Mesenchymal stem cell (in vitro differentiated cells and primary cell): ENCODE data around the gene TBC1D22A.

Experiments used
- DNase-seq: peaks from one replicate; pipeline ENCODE4 v3.0.0-alpha.2; 2013
- H2AFZ ChIP-seq: one replicate; pipeline ENCODE4 v1.6.1; 2013; ENCODE audit warnings: low read depth, mild to moderate bottlenecking, control low read depth, inconsistent platforms, low read length, moderate library complexity
- H2AK5ac ChIP-seq: 2 replicates; pipeline ENCODE4 v1.6.1; 2013; ENCODE audit warnings: low read length, moderate library complexity, mild to moderate bottlenecking, inconsistent platforms; ENCODE audit not compliant: severe bottlenecking
- H2BK120ac ChIP-seq: one replicate; pipeline ENCODE4 v1.6.1; 2013; ENCODE audit warnings: low read depth, mild to moderate bottlenecking, inconsistent platforms, low read length, moderate library complexity
- H2BK12ac ChIP-seq, 2 experiments: one replicate each; pipeline ENCODE4 v1.6.1; 2013; ENCODE audit warnings: inconsistent platforms in 2 of 2, low read length in 2 of 2, mild to moderate bottlenecking in 2 of 2, moderate library complexity in 2 of 2, control low read depth in 1 of 2
- H2BK15ac ChIP-seq: one replicate; pipeline ENCODE4 v1.6.1; 2013; ENCODE audit warnings: mild to moderate bottlenecking, low read depth, inconsistent platforms; ENCODE audit not compliant: poor library complexity, severe bottlenecking
- H2BK5ac ChIP-seq: 2 replicates; pipeline ENCODE4 v1.6.1; 2013; ENCODE audit warnings: low read depth, mild to moderate bottlenecking, low read length, control low read depth, inconsistent platforms; ENCODE audit not compliant: poor library complexity, severe bottlenecking
- H3K14ac ChIP-seq, 2 experiments: one replicate each; pipeline ENCODE4 v1.6.1; 2013; ENCODE audit warnings: inconsistent platforms in 2 of 2, low read length in 2 of 2, control low read depth in 1 of 2, mild to moderate bottlenecking in 1 of 2, moderate library complexity in 1 of 2
- H3K18ac ChIP-seq, 2 experiments: one replicate each; pipeline ENCODE4 v1.6.1; 2013; ENCODE audit warnings: inconsistent platforms in 2 of 2, low read length in 2 of 2, control low read depth in 1 of 2, low read depth in 1 of 2, mild to moderate bottlenecking in 1 of 2
- H3K23ac ChIP-seq, 2 experiments: one replicate each; pipeline ENCODE4 v1.6.1; 2013; ENCODE audit warnings: inconsistent platforms in 2 of 2, low read length in 2 of 2, mild to moderate bottlenecking in 2 of 2, moderate library complexity in 2 of 2, control low read depth in 1 of 2
- H3K27ac ChIP-seq: 2 replicates; pipeline ENCODE4 v1.5.1; 2013; ENCODE audit warnings: mild to moderate bottlenecking, moderate library complexity, low read length, control low read depth, inconsistent platforms; ENCODE audit not compliant: poor library complexity, severe bottlenecking
- H3K27me3 ChIP-seq, 2 experiments: 2 replicates each; pipeline versions ENCODE4 v1.6.1 to v1.7.0; 2013; ENCODE audit warnings: low read length in 2 of 2, mild to moderate bottlenecking in 2 of 2, moderate library complexity in 2 of 2, control low read depth in 1 of 2, inconsistent platforms in 1 of 2; ENCODE audit not compliant: control insufficient read depth in 1 of 2, insufficient read depth in 1 of 2
- H3K36me3 ChIP-seq, 2 experiments: 2 replicates each; pipeline versions ENCODE4 v1.6.1 to v1.7.0; 2013; ENCODE audit warnings: low read length in 2 of 2, control low read depth in 1 of 2, inconsistent platforms in 1 of 2, low read depth in 1 of 2, mild to moderate bottlenecking in 1 of 2; ENCODE audit not compliant: insufficient read depth in 2 of 2, control insufficient read depth in 1 of 2
- H3K4ac ChIP-seq, 2 experiments: one replicate each; pipeline ENCODE4 v1.6.1; 2013; ENCODE audit warnings: inconsistent platforms in 2 of 2, low read length in 2 of 2, mild to moderate bottlenecking in 2 of 2, moderate library complexity in 2 of 2, control low read depth in 1 of 2, low read depth in 1 of 2
- H3K4me1 ChIP-seq: 2 replicates; pipeline ENCODE4 v1.6.1; 2013; ENCODE audit warnings: low read depth, low read length, control low read depth; ENCODE audit not compliant: control insufficient read depth, insufficient read depth
- H3K4me2 ChIP-seq: 2 replicates; pipeline ENCODE4 v1.6.1; 2013; ENCODE audit warnings: low read length, mild to moderate bottlenecking, inconsistent platforms; ENCODE audit not compliant: poor library complexity, severe bottlenecking
- H3K4me3 ChIP-seq, 2 experiments: 2 replicates each; pipeline versions ENCODE4 v1.5.1 to v1.7.0; 2013; ENCODE audit warnings: low read length in 2 of 2, mild to moderate bottlenecking in 2 of 2, control low read depth in 1 of 2, low read depth in 1 of 2; ENCODE audit not compliant: insufficient read depth in 1 of 2
- H3K79me1 ChIP-seq: replicated peaks from 2 replicates; pipeline ENCODE4 v1.6.1; 2013; ENCODE audit warnings: mild to moderate bottlenecking, control low read depth, low read length, inconsistent platforms; ENCODE audit not compliant: poor library complexity, severe bottlenecking
- H3K9ac ChIP-seq: 2 replicates; pipeline ENCODE4 v1.7.0; 2013; ENCODE audit warnings: mild to moderate bottlenecking, low read length, moderate library complexity
- H3K9me3 ChIP-seq: 2 replicates; pipeline ENCODE4 v1.7.0; 2013; ENCODE audit warnings: mild to moderate bottlenecking, low read length; ENCODE audit not compliant: control insufficient read depth
- H4K8ac ChIP-seq: one replicate; pipeline ENCODE4 v1.6.1; 2013; ENCODE audit warnings: inconsistent platforms, mild to moderate bottlenecking, low read length, moderate library complexity
- H4K91ac ChIP-seq: one replicate; pipeline ENCODE4 v1.6.1; 2013; ENCODE audit warnings: mild to moderate bottlenecking, low read length, inconsistent platforms
- WGBS: methylation state at CpG from one replicate; pipeline ENCODE4 v1.1.7; 2013; ENCODE audit warnings: mixed read lengths; 5-methylcytosine and 5-hydroxymethylcytosine counted together

The TBC1D22A gene

DNA sequence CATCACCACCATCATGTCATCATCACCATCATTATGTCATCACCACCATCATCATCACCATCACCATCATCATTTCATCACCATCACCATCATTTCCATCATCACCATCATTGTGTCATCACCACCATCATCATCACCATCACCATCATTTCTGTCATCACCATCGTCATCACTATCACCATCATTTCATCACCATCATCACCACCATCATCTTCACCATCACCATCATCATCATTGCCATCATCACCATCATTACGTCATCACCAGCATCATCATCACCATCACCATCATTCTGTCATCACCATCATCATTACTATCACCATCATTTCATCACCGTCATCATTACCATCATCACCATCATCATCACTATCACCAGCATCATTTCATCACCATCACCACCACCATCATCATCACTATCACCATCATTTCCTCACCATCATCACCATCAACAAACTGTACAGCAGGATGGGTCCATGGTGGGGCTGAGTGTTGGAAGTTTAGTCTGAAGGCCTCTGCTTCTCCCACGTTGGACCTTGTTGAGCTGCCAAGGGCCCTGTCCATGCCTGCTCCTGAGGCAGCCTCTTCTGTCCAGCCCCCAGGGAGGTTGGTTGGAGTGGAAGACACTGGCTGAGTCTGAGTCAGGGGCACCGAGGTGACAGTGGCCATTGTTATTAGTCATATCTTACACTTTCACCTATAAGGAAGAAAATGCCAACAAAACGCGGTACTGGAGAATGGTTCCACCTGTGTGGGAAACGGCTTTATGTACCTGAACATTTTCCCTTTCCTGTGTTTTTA is 247.1 kb downstream of the TBC1D22A start:
- H2AFZ ChIP-seq = no peak overlapping the region
- H2BK120ac ChIP-seq = no peak overlapping the region
- H3K18ac ChIP-seq = no peak overlapping the region
- no peak overlapping the region for H4K91ac ChIP-seq
- H3K4me3 ChIP-seq = no peak overlapping the region
- no peak overlapping the region for H3K4ac ChIP-seq
- H4K8ac ChIP-seq = no peak overlapping the region
- no peak overlapping the region for H3K27ac ChIP-seq
- H2AK5ac ChIP-seq = no peak overlapping the region
- peaks cover 48% of the 10 kb centered on the region for H3K79me1 ChIP-seq
- no peak overlapping the region for H3K9ac ChIP-seq
- no peak overlapping the region for H2BK12ac ChIP-seq
- WGBS = 95% methylated on average over 4 of the region's 8 CpGs
- H3K4me1 ChIP-seq = peaks cover 4% of the 10 kb centered on the region
- no peak overlapping the region for H2BK5ac ChIP-seq
- H3K36me3 ChIP-seq = peaks cover 27 to 32% of the 10 kb centered on the region in 2 experiments
- no peak overlapping the region for H3K14ac ChIP-seq
- H3K4me2 ChIP-seq = no peak overlapping the region
- DNase-seq = no peak
- H3K23ac ChIP-seq = no peak overlapping the region
- no peaks in the 10 kb centered on the region for H3K27me3 ChIP-seq
- H2BK15ac ChIP-seq = no peak overlapping the region
- no peaks in the 10 kb centered on the region for H3K9me3 ChIP-seq

DNA sequence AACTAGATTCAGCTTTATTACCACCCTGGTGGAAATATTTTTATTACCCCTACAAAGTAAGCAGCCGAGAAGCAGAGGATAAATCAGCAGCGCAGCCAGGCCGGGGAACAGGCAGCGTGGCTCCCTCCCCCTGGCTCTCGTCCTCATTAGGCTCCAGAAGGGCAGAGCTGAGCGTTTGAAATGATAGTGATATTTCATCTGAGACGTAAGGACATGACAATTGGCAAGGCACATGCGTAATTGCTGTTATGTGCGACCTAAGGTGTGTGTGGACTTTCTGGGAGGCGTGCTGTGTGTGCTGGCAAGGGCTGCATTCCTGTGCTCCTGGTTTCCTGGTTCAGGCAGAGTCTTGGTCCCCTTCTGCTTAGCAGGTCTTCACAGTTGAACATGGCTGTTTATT is 247.8 kb downstream of the TBC1D22A start:
- no peak overlapping the region for H2AFZ ChIP-seq
- no peak overlapping the region for H4K91ac ChIP-seq
- H2BK12ac ChIP-seq = no peak overlapping the region
- H2BK15ac ChIP-seq = no peak overlapping the region
- H3K9ac ChIP-seq = no peak overlapping the region
- H3K14ac ChIP-seq = no peak overlapping the region
- no peak overlapping the region for H2BK5ac ChIP-seq
- 87% methylated on average over 10 of the region's 10 CpGs for WGBS
- no peak overlapping the region for H2AK5ac ChIP-seq
- H3K4me3 ChIP-seq = no peak overlapping the region
- H3K18ac ChIP-seq = no peak overlapping the region
- H4K8ac ChIP-seq = no peak overlapping the region
- H3K23ac ChIP-seq = no peak overlapping the region
- no peak for DNase-seq
- no peak overlapping the region for H3K4me2 ChIP-seq
- no peaks in the 10 kb centered on the region for H3K27me3 ChIP-seq
- no peak overlapping the region for H2BK120ac ChIP-seq
- peaks cover 4% of the 10 kb centered on the region for H3K4me1 ChIP-seq
- no peak overlapping the region for H3K27ac ChIP-seq
- no peak overlapping the region for H3K4ac ChIP-seq
- no peaks in the 10 kb centered on the region for H3K9me3 ChIP-seq
- H3K36me3 ChIP-seq = peaks cover 21 to 38% of the 10 kb centered on the region in 2 experiments
- H3K79me1 ChIP-seq = peaks cover 52% of the 10 kb centered on the region

DNA sequence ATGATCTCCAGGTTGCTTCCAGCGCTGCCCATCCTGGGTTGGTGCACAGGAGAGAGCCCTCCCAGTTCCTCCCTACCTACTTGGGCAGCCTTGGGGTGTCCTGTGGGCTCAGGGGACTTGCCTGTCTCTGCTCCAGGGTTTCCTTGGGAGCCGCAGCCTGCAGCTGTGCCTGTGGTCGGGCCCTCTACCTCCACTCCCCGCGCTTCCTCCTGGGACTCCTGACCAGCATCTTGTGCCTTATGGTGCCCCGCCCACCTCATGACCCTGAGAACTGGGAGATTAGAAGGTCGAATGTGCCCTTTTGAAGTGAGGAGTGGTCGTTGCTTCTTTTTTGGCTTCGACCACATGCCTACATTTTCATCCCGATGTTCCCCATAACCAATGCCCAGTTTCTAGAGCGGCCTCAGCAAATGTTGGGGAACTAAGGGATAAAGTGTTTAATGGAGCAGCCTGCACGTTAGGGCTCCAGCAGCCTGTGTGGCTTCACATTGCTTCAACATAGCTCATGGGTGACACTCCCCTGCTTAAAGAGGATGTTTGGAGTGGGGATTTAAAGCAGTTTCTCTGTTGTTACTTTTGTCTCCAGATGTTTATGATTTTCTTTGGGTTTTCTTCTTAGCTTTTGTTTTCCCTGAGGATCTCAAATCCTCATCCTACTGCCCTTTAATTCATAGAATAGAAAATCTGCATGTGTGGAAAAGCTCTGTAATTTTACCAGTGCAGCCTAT is 248.8 kb downstream of the TBC1D22A start:
- Histone ChIP-seq H3K27ac (no peak overlapping the region), H3K9ac (no peak overlapping the region), H2BK5ac (no peak overlapping the region), H3K4me2 (no peak overlapping the region), H3K4me1 (peaks cover 4% of the 10 kb centered on the region), H3K18ac (no peak overlapping the region), H3K14ac (no peak overlapping the region), H3K27me3 (no peaks in the 10 kb centered on the region), H2AK5ac (no peak overlapping the region), H2BK15ac (no peak overlapping the region), H3K4me3 (no peak overlapping the region), H3K23ac (no peak overlapping the region), H2BK12ac (no peak overlapping the region), H4K91ac (no peak overlapping the region), H2AFZ (no peak overlapping the region), H3K79me1 (peaks cover 52% of the 10 kb centered on the region), H3K9me3 (no peaks in the 10 kb centered on the region), H2BK120ac (no peak overlapping the region), H3K4ac (no peak overlapping the region), H3K36me3 (peaks cover 17 to 44% of the 10 kb centered on the region in 2 experiments), H4K8ac (no peak overlapping the region)
- 85% methylated on average over 11 of the region's 12 CpGs for WGBS
- no peak for DNase-seq

DNA sequence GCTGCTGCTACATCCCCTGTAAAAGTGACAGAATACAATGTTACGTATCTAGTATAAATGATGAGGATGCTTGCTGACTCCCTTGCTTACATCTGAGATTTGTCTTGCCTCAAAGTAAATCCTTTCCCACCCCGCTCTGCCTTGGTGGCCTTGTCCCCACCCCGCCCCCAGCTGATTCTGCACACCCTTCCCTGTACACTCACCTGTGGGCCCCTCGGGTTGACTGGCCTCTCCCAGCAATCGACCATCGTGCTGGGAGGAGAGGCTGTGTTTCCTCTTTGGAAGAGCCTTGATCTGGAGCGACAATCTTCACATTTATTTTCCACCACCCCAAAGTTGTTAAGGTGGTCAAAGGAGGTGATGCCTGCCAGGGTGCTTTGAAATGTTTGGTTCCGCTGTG is 249.4 kb downstream of the TBC1D22A start:
- Histone ChIP-seq H3K14ac (no peak overlapping the region), H4K91ac (no peak overlapping the region), H3K4me1 (peaks cover 4% of the 10 kb centered on the region), H2AFZ (no peak overlapping the region), H3K79me1 (peaks cover 48% of the 10 kb centered on the region), H3K4me2 (no peak overlapping the region), H3K18ac (no peak overlapping the region), H3K27me3 (no peaks in the 10 kb centered on the region), H2AK5ac (no peak overlapping the region), H2BK12ac (no peak overlapping the region), H2BK5ac (no peak overlapping the region), H3K9ac (no peak overlapping the region), H3K4ac (no peak overlapping the region), H3K27ac (no peak overlapping the region), H4K8ac (no peak overlapping the region), H3K9me3 (no peaks in the 10 kb centered on the region), H2BK120ac (no peak overlapping the region), H3K36me3 (peaks cover 12 to 44% of the 10 kb centered on the region in 2 experiments), H3K4me3 (no peak overlapping the region), H2BK15ac (no peak overlapping the region), H3K23ac (no peak overlapping the region)
- 99% methylated on average over 4 of the region's 8 CpGs for WGBS
- DNase-seq = no peak
